Left hindlimb (tissue), 1 donor: ENCODE results near the gene GSDMA.

Experiments
- DNase-seq: peaks from one replicate; pipeline ENCODE4 v3.0.0-alpha.2; 2018

The GSDMA gene, protein sequence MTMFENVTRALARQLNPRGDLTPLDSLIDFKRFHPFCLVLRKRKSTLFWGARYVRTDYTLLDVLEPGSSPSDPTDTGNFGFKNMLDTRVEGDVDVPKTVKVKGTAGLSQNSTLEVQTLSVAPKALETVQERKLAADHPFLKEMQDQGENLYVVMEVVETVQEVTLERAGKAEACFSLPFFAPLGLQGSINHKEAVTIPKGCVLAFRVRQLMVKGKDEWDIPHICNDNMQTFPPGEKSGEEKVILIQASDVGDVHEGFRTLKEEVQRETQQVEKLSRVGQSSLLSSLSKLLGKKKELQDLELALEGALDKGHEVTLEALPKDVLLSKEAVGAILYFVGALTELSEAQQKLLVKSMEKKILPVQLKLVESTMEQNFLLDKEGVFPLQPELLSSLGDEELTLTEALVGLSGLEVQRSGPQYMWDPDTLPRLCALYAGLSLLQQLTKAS

GRCh38 chr17:39962642-39963220 is at the start of gene GSDMA:
Gene GSDMA, plus strand, starts transcription at chr17:39963004. Its CDS starts 2,684 bp downstream, at chr17:39965688.
- DNase-seq, result no peak

DNA sequence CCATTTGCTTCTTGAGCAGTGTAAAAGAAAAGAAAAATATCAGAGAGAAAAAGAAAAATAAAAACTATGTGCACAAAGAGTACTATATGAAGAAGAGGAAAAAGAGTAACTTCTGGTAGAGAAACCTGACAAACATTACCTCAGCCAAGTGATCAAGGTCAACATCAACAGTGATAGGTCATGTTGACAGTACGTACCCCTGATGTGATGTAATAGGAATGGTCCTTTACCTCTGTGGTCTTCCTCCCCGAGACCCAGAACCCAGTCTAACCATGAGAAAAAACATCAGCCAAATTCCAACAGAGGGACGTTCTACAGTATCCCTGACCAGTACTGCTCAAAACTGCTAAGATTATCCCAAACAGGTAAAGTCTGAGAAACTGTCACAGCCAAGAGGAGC is 48.8 kb upstream of the GSDMA start:
- no peak for DNase-seq

DNA sequence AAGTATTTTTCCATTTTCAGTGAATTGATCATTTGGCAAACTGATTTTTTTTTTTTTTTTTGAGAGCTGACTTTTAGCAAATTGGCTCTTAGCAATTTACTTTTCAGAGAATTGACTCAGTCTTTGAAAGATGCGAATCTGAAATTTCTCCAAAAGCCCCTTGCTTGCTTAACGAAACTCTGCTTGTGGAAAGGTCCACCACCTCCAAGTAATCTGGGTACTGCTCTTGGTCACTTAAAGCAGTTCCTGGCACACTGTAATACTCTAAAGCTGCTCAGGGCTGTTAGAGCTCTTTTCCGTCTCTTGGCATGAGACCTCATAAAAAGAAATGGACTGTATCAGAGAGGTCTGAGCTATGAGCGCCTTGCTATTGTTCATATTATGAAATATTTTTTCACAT is 47.2 kb upstream of the GSDMA start:
- DNase-seq, result no peak

GRCh38 chr17:39916918-39917317 is 45.9 kb upstream of the GSDMA start:
- no peak for DNase-seq

DNA sequence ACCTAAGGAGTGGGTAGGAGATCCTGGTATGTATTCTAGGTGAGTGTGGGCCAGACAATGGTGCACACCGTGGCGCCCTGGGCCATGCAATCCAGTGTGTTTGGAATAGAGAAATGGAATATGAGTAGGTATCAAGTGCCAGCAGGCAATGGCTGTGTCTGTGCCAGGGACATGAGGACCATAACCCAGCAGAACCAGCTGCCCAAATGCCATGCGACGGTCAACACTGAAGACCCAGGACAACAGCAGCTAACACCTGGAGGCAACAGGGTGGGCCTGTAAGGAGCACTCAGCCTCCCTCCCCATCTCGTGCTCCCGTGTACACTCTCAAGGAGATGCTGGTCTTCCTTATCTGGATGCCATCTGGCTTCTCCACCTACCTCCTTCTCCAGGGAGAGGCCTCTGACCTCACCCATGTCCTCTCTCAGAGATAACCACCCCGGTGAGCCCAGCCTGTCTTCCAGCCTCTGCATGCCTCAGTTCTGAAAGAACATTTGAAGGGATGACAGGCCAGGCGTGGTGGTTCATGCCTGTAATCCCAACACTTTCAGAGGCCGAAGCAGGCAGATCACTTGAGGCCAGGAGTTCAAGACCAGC is 43.6 kb upstream of the GSDMA start:
- no peak for DNase-seq

GRCh38 chr17:39920218-39921210 is 42.3 kb upstream of the GSDMA start:
- no peak for DNase-seq

DNA sequence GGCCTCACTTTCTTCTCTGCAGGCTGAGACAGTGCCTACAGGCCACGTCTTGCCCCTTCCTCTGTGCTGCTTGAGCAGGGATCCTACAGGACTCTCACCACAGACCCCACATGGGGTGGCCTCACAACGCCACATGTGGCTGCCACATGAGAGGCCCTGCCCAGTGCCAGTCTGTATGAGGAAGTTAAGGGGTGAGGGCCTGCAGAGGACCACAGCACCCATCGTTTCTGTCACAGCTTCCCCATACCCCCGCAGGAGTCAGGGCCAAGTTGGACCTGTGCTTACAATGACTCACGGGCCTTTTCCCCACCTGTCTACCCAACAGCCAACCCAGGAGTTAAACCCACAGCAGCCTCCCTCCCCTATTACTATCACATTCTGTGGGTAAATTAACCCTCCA is 41.5 kb upstream of the GSDMA start:
- DNase-seq, result no peak

- DNase-seq, result no peak
These were observed 40.8 kb upstream of the GSDMA start for GRCh38 chr17:39922006-39922405.

DNA sequence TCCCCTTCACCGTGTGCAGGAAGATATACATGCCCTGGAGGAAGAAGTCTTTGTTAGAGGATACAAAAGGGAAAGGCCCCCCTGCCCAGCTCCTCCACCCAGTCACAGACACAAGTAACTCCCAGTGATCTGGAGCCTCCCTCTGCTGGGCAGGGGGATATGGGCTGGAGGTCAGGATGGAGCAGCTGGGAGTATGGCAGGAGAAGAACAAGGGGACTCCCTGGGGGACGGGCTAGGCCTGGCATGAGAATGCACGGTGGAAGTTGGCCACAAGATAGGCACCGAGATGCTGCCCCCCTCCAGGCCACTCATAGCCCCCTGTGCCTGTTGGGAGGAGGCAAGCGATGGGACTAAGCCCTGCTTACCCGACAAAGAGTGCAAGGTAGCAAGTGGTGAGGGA is 39.6 kb upstream of the GSDMA start:
- no peak for DNase-seq

- no peak for DNase-seq
These were observed 38.7 kb upstream of the GSDMA start for GRCh38 chr17:39923836-39924690.

- DNase-seq, result no peak
These were observed 38.1 kb upstream of the GSDMA start for GRCh38 chr17:39924691-39925055.

GRCh38 chr17:39925282-39926134 is 37.3 kb upstream of the GSDMA start:
- DNase-seq, result no peak

DNA sequence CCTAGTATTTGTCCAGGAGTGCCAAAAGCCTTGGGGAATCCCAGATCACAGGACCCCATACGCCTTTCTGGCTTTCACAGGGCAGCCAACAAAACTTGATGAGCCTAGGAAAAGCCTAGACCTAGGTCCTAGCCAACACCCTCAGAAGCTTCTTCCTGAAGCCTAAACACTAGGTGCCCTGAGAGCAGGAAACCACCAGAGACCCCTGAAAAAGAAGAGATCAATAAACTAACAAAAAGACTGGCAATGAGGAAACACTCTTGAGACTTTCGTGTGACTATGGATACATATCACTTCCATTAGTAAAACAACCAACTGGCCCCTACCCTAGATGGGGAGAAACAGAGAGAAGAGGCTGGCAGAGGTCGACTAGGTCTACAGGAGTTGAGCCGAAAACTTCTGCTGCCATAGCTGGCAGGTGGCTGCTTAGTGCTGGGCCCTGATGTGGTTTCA is 36.6 kb upstream of the GSDMA start:
- DNase-seq, result no peak

DNA sequence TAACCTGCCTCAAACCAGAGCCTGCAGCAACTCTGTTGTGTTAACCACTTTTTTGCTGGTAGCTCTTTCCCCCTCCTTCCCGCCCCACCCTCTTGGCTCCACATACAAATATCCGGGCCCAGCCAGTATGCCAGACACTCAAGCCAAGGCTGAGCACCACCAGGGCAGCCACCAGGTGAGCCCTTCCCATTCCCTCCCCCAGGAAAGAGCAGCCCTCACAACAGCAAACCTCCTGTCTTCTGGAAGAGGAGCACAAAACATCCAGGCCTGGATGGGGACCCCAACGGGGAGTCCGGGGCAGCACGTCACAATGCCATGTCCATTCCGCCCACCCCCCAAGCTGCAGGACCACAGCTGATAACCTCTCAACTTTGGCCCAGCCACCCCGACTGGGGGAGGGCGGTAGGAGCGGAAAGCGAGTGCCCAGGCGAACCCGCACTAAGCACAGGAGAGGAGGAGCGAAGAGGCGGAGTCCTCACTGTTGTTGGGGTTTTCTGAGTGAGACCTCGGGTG is 36.2 kb upstream of the GSDMA start:
- DNase-seq, result no peak

DNA sequence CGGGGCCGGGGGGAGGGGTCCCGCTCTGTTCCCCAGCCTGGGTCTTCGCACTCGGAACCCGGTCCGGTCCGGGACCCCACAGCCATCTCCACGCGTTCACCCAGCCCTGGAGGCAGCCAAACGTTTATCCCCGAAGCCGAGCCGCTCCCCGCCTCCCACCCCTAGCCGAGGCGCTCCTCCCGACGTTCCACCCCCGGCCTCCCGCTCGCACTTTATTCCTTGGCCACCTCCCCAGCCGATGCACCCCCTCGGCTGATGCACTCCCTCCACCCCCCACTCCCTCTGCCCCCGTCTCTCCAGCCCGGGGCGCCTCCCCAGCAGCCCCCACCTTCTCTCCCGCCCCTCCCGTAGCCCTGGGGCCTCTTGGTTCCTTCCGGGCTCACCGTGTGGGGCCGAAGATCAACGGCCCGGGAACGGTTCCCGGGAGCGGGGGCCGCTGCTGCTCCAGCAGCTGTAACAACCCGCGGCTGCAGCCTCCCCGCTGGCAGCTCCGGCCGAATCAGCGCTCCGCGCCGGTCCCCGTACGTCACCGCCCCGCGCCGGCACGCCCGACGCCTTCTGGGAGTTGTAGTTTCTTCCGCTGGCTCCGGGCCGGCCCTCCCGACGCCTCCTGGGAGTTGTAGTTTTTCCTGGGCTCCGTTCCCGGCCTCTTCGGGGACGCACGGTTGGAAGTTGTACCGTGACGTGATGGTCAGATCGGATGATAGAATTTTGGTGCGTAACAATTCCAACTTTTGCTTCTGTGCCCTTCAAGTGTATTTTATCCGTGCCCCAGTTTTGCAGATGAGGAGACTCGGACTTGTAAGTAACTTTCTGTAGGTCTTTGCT is 35.5 kb upstream of the GSDMA start, which contains the start of the genes LRRC3C and ORMDL3:
Gene LRRC3C, plus strand, starts transcription at position 632 of the 828 bp plus-strand sequence. CDS start 13,792 bp downstream, outside the sequence.
Gene ORMDL3, minus strand, starts transcription at position 501 of the 828 bp plus-strand sequence. CDS start 3,398 bp downstream, outside the sequence.
- DNase-seq, result peak; percentile 97

DNA sequence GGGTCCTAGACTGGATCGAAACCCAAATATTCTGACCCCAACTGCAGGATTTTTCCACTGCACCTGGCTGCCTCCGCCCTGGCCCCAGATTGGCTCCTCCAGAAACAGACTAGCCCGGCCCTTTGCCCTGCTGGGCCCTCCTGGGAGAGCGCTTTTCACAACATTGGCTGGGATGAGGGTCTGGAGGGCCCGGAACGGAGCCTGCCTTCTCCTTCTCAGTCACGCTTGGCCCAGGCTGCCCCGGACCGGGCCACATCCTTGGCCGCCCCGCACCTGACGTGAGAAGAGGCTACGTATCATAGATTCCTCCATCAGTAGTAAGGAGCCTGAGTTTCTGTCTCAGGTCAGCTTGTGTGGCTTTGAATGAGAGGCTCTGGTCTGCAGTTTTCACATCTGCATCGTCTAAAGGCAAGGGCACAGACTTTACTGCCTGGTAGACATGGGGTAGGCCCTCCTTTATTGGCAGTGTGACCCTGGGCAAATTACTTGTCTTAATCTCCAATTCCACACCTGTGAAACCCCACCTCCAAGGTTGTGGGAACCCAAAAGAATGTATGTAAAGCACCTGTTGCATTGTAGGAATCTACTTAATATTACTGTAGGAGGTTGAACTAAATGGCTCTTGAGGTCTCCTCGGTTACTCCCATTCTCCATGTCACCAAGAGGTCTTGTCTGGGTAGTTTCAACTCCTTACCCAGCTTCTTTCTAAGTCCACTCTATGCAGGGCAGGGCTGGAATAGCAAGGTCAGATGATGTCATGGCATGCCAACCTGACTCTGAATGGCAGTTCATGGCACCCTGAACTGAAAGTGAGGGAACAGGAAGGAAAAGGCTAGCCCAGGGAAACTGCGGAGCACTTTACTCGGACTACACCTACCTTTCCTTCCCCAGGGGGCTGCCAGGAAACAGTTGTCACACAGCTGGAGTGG is 34.6 kb upstream of the GSDMA start:
- no peak for DNase-seq

DNA sequence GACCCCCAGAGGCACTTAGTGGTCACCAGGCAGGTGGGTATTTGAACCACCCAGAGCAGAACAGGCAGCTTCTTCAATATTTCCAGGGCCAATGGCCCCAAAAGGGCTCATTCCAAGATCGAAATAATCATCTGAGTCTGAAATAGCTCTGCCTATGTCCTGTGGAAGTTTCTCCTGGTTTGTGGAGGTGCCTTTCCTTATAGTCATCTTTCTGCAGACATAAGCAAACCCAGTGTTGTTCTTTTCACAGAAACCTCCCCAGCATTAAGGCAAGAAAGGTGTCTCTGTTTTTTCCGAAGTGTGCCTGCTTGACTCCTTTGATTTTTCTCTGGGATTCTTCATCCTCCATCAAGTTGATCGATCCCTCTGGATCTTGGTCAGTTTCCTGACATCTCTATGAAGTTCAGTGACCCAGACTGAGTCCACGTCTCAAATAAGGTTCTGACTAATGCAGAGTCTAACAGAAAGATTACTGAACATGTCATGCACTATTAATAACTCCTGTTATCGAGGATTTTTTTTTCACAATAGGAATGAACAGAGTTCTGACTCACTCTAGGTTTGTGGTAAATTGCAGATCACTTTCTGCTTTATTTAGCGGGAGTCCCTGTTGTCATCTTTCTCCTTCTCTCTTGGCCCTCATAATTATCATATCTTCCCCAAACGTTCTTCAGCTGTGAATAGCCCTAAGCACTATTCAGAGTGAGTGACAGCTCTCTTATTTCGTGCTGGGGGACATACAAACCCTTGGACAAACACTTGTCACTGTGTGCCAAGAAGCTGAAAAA is 33.8 kb upstream of the GSDMA start:
- no peak for DNase-seq
